HCT116 (cell line): ENCODE measurements around the gene FADS1.

Source experiments
- CEBPB ChIP-seq: IDR thresholded peaks from 2 replicates; pipeline ENCODE4 v1.6.1; 2012; ENCODE audit warnings: low read depth
- EZH2phosphoT487 ChIP-seq: fragments of 200-600 bp; IDR thresholded peaks from 2 replicates; pipeline ENCODE4 v1.6.1; 2018; ENCODE audit warnings: antibody characterized with exemption, borderline replicate concordance
- FOSL1 ChIP-seq: IDR thresholded peaks from 2 replicates; pipeline ENCODE4 v1.6.1; 2012; ENCODE audit warnings: low read depth
- POLR2A ChIP-seq: IDR thresholded peaks from 2 replicates; pipeline ENCODE4 v1.7.0; 2011; ENCODE audit warnings: borderline replicate concordance; ENCODE audit not compliant: insufficient read depth, insufficient read length; ENCODE audit errors: extremely low read depth
- POLR2AphosphoS5 ChIP-seq: IDR thresholded peaks from 2 replicates; pipeline ENCODE4 v1.6.1; 2011; ENCODE audit warnings: mild to moderate bottlenecking, low read depth, low read length, moderate library complexity
- RAD21 ChIP-seq: IDR thresholded peaks from 2 replicates; pipeline ENCODE4 v1.6.1; 2012; ENCODE audit warnings: low read depth, mild to moderate bottlenecking
- SIN3A ChIP-seq: IDR thresholded peaks from 2 replicates; pipeline ENCODE4 v1.6.1; 2012; ENCODE audit warnings: low read depth
- SP1 ChIP-seq: IDR thresholded peaks from 2 replicates; pipeline ENCODE4 v1.6.1; 2012; ENCODE audit warnings: low read depth
- ZFX ChIP-seq: fragments of 450-650 bp; IDR thresholded peaks from 2 replicates; pipeline ENCODE4 v1.6.1; 2017
- TF ChIP-seq, protein P1 (sequence below), 3 experiments: fragments of 200-600 bp in 1 of 3; sonication (generic) in 1 of 3; IDR thresholded peaks in 2 of 3; conservative IDR thresholded peaks in 1 of 3; 2 replicates each; pipeline ENCODE4 v1.5.1; 2012 to 2017; ENCODE audit warnings: low read depth in 2 of 3, low read length in 2 of 3, antibody characterized with exemption in 1 of 3, borderline replicate concordance in 1 of 3, control low read depth in 1 of 3, mild to moderate bottlenecking in 1 of 3, mixed read lengths in 1 of 3, mixed run types in 1 of 3, moderate library complexity in 1 of 3; ENCODE audit not compliant: insufficient read depth in 1 of 3

DNA sequence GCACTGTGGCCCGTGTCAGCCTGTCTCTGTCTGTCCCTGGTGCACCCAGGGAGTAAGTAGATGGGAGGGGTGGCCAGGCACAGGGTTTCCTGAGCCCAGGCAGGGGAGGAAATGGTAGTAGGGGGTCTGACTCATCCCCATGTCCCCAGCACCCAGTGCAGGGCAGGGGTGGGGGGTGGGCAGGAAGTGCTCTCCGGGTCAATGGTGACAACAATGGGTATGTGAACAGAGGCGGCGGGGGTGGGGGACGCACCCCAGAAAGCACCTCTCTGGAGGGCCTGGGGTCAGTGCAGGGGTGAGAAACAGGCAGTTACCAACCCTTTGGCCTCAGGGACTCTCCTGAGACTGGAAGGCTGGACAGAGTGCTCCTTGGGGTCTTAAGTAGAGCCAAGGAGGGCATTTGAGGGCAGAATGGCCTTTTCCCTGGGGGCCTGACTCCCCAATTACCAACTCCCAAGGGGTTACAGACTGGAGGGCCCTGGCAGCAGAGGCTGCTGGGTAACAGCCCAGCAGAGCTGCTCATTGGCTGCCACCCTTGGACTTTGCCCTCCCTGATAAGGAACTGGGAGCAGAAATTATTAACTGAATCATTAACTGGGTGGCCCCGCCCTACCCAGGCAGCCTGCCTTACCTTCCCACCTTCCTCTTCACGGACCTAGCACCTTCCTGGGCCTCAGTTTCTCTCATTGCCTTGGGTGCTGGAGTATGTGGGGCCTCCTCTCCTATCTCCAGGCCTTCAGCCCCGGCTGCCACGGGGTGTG is 60.2 kb downstream of the FADS1 start:
- TF ChIP-seq, protein P1, sequence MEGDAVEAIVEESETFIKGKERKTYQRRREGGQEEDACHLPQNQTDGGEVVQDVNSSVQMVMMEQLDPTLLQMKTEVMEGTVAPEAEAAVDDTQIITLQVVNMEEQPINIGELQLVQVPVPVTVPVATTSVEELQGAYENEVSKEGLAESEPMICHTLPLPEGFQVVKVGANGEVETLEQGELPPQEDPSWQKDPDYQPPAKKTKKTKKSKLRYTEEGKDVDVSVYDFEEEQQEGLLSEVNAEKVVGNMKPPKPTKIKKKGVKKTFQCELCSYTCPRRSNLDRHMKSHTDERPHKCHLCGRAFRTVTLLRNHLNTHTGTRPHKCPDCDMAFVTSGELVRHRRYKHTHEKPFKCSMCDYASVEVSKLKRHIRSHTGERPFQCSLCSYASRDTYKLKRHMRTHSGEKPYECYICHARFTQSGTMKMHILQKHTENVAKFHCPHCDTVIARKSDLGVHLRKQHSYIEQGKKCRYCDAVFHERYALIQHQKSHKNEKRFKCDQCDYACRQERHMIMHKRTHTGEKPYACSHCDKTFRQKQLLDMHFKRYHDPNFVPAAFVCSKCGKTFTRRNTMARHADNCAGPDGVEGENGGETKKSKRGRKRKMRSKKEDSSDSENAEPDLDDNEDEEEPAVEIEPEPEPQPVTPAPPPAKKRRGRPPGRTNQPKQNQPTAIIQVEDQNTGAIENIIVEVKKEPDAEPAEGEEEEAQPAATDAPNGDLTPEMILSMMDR (IDR thresholded peaks at IDR 0.05 in 2 of 3, conservative IDR thresholded peaks at IDR 0.05 in 1 of 3; ENCODE audit: borderline replicate concordance in 1 of 3, insufficient read depth in 1 of 3, low read depth in 2 of 3, low read length in 2 of 3): no peak
- TF ChIP-seq POLR2AphosphoS5 (peak; percentile 66), CEBPB (no peak), POLR2A (no peak), SIN3A (no peak), FOSL1 (no peak), SP1 (no peak), ZFX (0 out of 2 replicates have a peak, but pooled peaks have one; percentile 15), EZH2phosphoT487 (no peak), RAD21 (no peak)
